Stomach (tissue), 4 donors: ENCODE data around the gene MAPK4.

ENCODE experiments used
- CTCF ChIP-seq, 7 experiments: fragments of 450-650 bp in 4 of 7; fragments of 200-600 bp in 3 of 7; sonication (generic) in 3 of 7; IDR thresholded peaks; one replicate each; pipeline ENCODE4 v1.5.1; 2016 to 2019; ENCODE audit warnings: antibody characterized with exemption in 7 of 7, control low read depth in 2 of 7, mild to moderate bottlenecking in 1 of 7
- EP300 ChIP-seq: sonication (generic); formaldehyde crosslinking; IDR thresholded peaks from one replicate; pipeline ENCODE4 v1.6.1; 2017; ENCODE audit warnings: antibody characterized with exemption
- POLR2A ChIP-seq, 4 donors: fragments of 450-650 bp; IDR thresholded peaks; one replicate each; pipeline ENCODE4 v1.6.1; 2016; ENCODE audit warnings: antibody characterized with exemption in 4 of 4, control low read depth in 2 of 4, mild to moderate bottlenecking in 1 of 4, moderate library complexity in 1 of 4
- POLR2AphosphoS5 ChIP-seq, 3 donors: sonication (generic); formaldehyde crosslinking; IDR thresholded peaks; one replicate each; pipeline ENCODE4 v1.6.1; 2016; ENCODE audit warnings: antibody characterized with exemption in 3 of 3

- no peak for TF ChIP-seq POLR2A (IDR thresholded peaks at IDR 0.05)
- TF ChIP-seq CTCF (IDR thresholded peaks at IDR 0.05) = no peak
- no peak for TF ChIP-seq EP300
- no peak for TF ChIP-seq POLR2AphosphoS5 (IDR thresholded peaks at IDR 0.05)
These were observed 111.5 kb downstream of the MAPK4 start for GRCh38 chr18:50671376-50671775.
